ENCODE measurements around the gene C11orf21. TPM values are rescaled to one million over a fixed set of nuclear protein-coding genes. Genes with fewer than 3 reads are reported as not detected.

C11orf21 gene
- total RNA-seq, 2 donors from 2014 or later = 50.1 to 89.1 TPM

Other genes starting within 250 kb of the C11orf21 start
- gene IGF2, start 162.5 kb downstream of the C11orf21 start, total RNA-seq = under 1 TPM; 0.21 to 0.77 TPM
- not detected for gene INS, start 140.7 kb downstream of the C11orf21 start, total RNA-seq
- gene TH, start 130.1 kb downstream of the C11orf21 start, total RNA-seq = not detected
- under 1 TPM in 1 of 2 donors, not detected in 1; 0.18 TPM for gene ASCL2, start 31.3 kb downstream of the C11orf21 start, total RNA-seq
- 10 to 100 TPM; 65.7 to 93.2 TPM for gene TSPAN32, start 95 bp upstream of the C11orf21 start, total RNA-seq
- gene CD81, start 75.4 kb upstream of the C11orf21 start, total RNA-seq = 100 to 1,000 TPM; 153 to 194 TPM
- 10 to 100 TPM; 47.9 to 60.3 TPM for gene TSSC4, start 98.8 kb upstream of the C11orf21 start, total RNA-seq
- gene TRPM5, start 142.6 kb upstream of the C11orf21 start, total RNA-seq = under 1 TPM; 0.07 to 0.08 TPM
- 10 to 100 TPM; 18.6 to 25.5 TPM for gene KCNQ1, start 143.1 kb upstream of the C11orf21 start, total RNA-seq

All from T-helper 17 cell (primary cell).